Body of pancreas (tissue), 4 donors: ENCODE results near the gene KRTAP20-1. TPM values are rescaled to one million over a fixed set of nuclear protein-coding genes. Genes with fewer than 3 reads are reported as not detected.

Source experiments
- ATAC-seq: fragments of 150-250 bp; one replicate; pipeline ENCODE4 v1.9.1; 2016
- DNase-seq, 4 donors: peaks; one replicate each; pipeline ENCODE4 v3.0.0-alpha.2; 2019
- H3K27ac ChIP-seq, 4 donors: fragments of 200-600 bp; sonication (generic); 1 replicate in 3 of 4; 2 replicates in 1 of 4; pipeline versions ENCODE4 v1.5.1 to v1.6.1; 2016 to 2019; ENCODE audit warnings: mild to moderate bottlenecking in 1 of 4, mixed read lengths in 1 of 4, moderate library complexity in 1 of 4
- H3K27me3 ChIP-seq, 2 donors: fragments of 200-600 bp; sonication (generic); one replicate each; pipeline ENCODE4 v1.6.0; 2016; ENCODE audit warnings: mild to moderate bottlenecking in 1 of 2
- H3K36me3 ChIP-seq, 2 donors: fragments of 200-600 bp; sonication (generic); replicated peaks in 1 of 2; 2 replicates each; pipeline ENCODE4 v1.5.1; 2016; ENCODE audit warnings: low read depth in 2 of 2; ENCODE audit not compliant: insufficient read depth in 1 of 2
- H3K4me1 ChIP-seq: fragments of 200-600 bp; sonication (generic); one replicate; pipeline ENCODE4 v1.6.0; 2016
- H3K4me3 ChIP-seq, 2 donors: fragments of 200-600 bp; sonication (generic); 1 replicate in 1 of 2; 2 replicates in 1 of 2; pipeline ENCODE4 v1.5.1; 2016 to 2019
- H3K9me3 ChIP-seq, 3 donors: fragments of 200-600 bp; sonication (generic); 1 replicate in 2 of 3; 2 replicates in 1 of 3; pipeline ENCODE4 v1.5.1; 2016
- POLR2A ChIP-seq, 3 donors: fragments of 450-650 bp; IDR thresholded peaks; one replicate each; pipeline ENCODE4 v1.6.1; 2016; ENCODE audit warnings: antibody characterized with exemption in 3 of 3, mild to moderate bottlenecking in 2 of 3
- WGBS, 2 donors: methylation state at CpG; one replicate each; pipeline ENCODE4 v1.1.5; 2017; 5-methylcytosine and 5-hydroxymethylcytosine counted together
- intact Hi-C: fragments of 100-400 bp; cut with DNase I; formaldehyde crosslinking; loops from one replicate; pipeline ENCODE4 v1.15.1; 2023
- total RNA-seq, 2 donors: library from RNA; depleted of rRNA; stranded (reverse); fragments of >200 nt; gene quantifications; one replicate each; pipeline ENCODE4 v1.1.0, GENCODE V29; 2016
- TF ChIP-seq, protein P1 (sequence below), 7 experiments: fragments of 450-650 bp in 4 of 7; fragments of 200-600 bp in 3 of 7; sonication (generic) in 3 of 7; IDR thresholded peaks; one replicate each; pipeline ENCODE4 v1.5.1; 2016 to 2019; ENCODE audit warnings: antibody characterized with exemption in 7 of 7

The KRTAP20-1 gene
- total RNA-seq, 2 donors from 2014 or later = not detected

GRCh38 chr21:30620522-30620921 lies 4.3 kb downstream of the KRTAP20-1 start, which contains the start of gene KRTAP20-4:
KRTAP20-4 (plus strand) TSS chr21:30620627.
- H3K4me1 ChIP-seq = no peaks in the 10 kb centered on the region
- intact Hi-C loops = no loop called here
- TF ChIP-seq POLR2A (IDR thresholded peaks at IDR 0.05) = no peak
- TF ChIP-seq, protein P1, sequence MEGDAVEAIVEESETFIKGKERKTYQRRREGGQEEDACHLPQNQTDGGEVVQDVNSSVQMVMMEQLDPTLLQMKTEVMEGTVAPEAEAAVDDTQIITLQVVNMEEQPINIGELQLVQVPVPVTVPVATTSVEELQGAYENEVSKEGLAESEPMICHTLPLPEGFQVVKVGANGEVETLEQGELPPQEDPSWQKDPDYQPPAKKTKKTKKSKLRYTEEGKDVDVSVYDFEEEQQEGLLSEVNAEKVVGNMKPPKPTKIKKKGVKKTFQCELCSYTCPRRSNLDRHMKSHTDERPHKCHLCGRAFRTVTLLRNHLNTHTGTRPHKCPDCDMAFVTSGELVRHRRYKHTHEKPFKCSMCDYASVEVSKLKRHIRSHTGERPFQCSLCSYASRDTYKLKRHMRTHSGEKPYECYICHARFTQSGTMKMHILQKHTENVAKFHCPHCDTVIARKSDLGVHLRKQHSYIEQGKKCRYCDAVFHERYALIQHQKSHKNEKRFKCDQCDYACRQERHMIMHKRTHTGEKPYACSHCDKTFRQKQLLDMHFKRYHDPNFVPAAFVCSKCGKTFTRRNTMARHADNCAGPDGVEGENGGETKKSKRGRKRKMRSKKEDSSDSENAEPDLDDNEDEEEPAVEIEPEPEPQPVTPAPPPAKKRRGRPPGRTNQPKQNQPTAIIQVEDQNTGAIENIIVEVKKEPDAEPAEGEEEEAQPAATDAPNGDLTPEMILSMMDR (IDR thresholded peaks at IDR 0.05) = no peak
- H3K9me3 ChIP-seq = no peaks in the 10 kb centered on the region
- ATAC-seq (no peak), DNase-seq (no peak)
- no peak within 1 kb of the TSS for H3K4me3 ChIP-seq
- no peaks in the 10 kb centered on the region for H3K36me3 ChIP-seq
- WGBS, 2 donors = 70 to 80% methylated on average over 3 of the region's 3 CpGs
- no peaks in the 10 kb centered on the region for H3K27me3 ChIP-seq
- H3K27ac ChIP-seq = no peak within 1 kb of the TSS

DNA sequence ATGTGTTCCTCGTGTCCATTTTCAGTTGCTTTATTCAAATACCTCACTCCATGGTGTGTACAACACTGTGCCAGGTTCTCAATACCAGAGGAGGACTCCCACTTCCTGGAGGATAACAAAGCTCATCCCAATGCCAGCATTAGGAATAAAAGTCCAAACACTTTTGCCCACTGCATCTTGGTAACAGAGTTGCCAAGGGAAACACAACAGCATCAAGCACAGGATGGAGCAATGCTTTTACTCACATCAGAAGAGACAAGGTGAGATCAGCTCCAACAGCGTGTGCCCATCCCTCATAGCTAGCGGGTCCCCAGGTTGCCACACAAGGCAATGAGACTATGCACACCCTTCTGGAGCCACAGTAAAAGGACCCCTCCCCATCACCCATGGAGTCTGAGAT lies 7.1 kb downstream of the KRTAP20-1 start:
- Histone ChIP-seq H3K4me1 (no peaks in the 10 kb centered on the region), H3K27ac (no peak overlapping the region), H3K36me3 (no peaks in the 10 kb centered on the region), H3K4me3 (no peak overlapping the region), H3K27me3 (no peaks in the 10 kb centered on the region), H3K9me3 (no peaks in the 10 kb centered on the region)
- intact Hi-C loops = no loop called here
- DNase-seq (no peak), ATAC-seq (no peak)
- no peak for TF ChIP-seq POLR2A (IDR thresholded peaks at IDR 0.05)
- TF ChIP-seq, protein P1 (IDR thresholded peaks at IDR 0.05) = no peak
- WGBS, 2 donors = 68 to 82% methylated on average over 3 of the region's 3 CpGs

DNA sequence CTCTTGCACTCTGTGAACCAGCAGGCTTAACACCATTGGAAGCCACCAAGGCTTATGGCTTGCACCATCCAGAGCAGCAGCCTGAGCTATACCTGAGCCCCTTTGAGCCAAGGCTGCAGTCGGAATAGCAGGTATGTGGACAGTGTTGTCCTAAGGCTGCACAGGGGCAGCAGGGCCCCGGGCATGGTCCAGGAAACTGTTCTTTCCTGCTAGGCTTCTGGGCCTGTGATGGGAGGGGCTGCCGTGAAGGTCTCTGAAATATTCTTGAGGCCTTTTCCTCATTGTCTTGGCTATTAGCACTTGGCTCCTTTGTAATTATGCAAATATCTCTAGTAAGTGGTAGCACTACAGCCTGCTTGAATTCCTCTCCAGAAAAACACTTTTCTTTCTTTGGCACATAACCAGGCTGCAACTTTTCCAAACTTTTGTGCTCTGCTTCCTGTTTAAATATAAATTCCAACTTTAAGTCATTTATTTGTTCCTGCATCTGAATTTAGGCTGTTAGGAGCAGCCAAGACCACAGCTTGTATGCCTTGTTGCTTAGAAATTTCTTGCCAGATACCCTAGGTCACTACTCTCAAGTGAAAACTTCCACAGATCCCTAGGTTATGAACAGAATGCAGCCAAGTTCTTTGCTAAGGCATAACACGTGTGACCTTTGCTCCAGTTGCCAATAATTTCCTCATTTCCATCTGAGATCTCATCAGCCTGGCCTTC lies 9.4 kb downstream of the KRTAP20-1 start:
- TF ChIP-seq, protein P1 (IDR thresholded peaks at IDR 0.05) = no peak
- no peak for TF ChIP-seq POLR2A (IDR thresholded peaks at IDR 0.05)
- Histone ChIP-seq H3K36me3 (no peaks in the 10 kb centered on the region), H3K4me3 (no peak overlapping the region), H3K27ac (no peak overlapping the region), H3K9me3 (no peaks in the 10 kb centered on the region), H3K27me3 (no peaks in the 10 kb centered on the region), H3K4me1 (no peaks in the 10 kb centered on the region)
- 84 to 85% methylated on average over 3 to 4 of the region's 4 CpGs for WGBS, 2 donors
- intact Hi-C loops = no loop called here
- no peak for ATAC-seq
- no peak for DNase-seq

DNA sequence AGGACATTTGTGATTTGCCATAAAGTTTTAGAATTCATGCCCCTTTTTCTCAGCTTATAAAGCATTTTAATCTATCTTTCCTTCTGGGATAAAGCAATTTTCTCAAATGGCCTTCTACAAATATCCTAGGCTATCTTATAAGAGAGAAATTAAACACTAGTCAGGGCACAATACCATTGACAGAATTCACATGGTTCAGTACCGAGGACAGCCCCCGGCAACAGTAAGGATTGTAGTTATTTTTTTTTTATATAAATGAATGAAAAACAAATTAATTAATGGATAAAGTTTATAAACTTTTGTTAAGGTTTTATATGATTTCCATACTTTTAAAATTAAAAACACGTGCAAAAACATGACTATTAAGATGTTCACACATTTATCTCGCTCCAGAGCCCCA lies 11.9 kb downstream of the KRTAP20-1 start:
- H3K4me3 ChIP-seq = no peak overlapping the region
- H3K27ac ChIP-seq = no peak overlapping the region
- no peak for DNase-seq
- H3K4me1 ChIP-seq = no peaks in the 10 kb centered on the region
- intact Hi-C loops = no loop called here
- 67 to 80% methylated on average over 4 of the region's 4 CpGs for WGBS, 2 donors
- H3K27me3 ChIP-seq = no peaks in the 10 kb centered on the region
- no peaks in the 10 kb centered on the region for H3K36me3 ChIP-seq
- TF ChIP-seq POLR2A (IDR thresholded peaks at IDR 0.05) = no peak
- ATAC-seq = no peak
- H3K9me3 ChIP-seq = no peaks in the 10 kb centered on the region

DNA sequence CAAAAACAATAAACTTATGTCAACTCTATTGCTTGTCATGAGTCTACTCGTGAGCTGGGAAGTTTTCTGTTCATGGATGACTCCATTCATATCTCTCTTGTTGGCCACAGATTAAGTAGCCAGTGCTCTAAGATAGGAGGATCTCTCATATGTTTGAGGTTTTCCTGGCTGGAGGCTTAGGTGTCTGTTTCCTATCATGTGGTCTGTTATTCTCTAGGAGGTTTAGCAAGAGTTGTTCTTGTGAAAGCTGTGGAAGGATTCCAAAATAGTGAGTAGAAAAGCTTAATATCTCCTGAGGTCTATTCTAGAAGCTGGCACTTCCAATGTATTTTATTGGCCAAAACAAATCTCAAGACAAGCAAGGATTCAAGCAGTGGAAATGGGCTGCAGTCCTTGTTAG lies 13.0 kb downstream of the KRTAP20-1 start:
- no peak for ATAC-seq
- Histone ChIP-seq H3K4me3 (no peak overlapping the region), H3K27me3 (no peaks in the 10 kb centered on the region), H3K4me1 (no peaks in the 10 kb centered on the region), H3K36me3 (no peaks in the 10 kb centered on the region), H3K27ac (no peak overlapping the region), H3K9me3 (no peaks in the 10 kb centered on the region)
- 24 to 50% methylated on average over 1 of the region's 1 CpG for WGBS, 2 donors
- no peak for TF ChIP-seq POLR2A (IDR thresholded peaks at IDR 0.05)
- TF ChIP-seq, protein P1 (IDR thresholded peaks at IDR 0.05) = no peak
- intact Hi-C loops = no loop called here
- DNase-seq = no peak
